ENCODE results near the gene ADAMTS10.
A peak's percentile ranks its signal among the peaks of the same experiment; 100 is the strongest.
"Not testable (repeated sequence)": the region's sequence is repeated elsewhere in the genome, so short reads cannot be mapped to it uniquely, and the experiment has no call there.

The ADAMTS10 gene

GRCh38 chr19:8622886-8623285 is 12.4 kb upstream of the ADAMTS10 start:
- DNase-seq = not testable (repeated sequence)

DNA sequence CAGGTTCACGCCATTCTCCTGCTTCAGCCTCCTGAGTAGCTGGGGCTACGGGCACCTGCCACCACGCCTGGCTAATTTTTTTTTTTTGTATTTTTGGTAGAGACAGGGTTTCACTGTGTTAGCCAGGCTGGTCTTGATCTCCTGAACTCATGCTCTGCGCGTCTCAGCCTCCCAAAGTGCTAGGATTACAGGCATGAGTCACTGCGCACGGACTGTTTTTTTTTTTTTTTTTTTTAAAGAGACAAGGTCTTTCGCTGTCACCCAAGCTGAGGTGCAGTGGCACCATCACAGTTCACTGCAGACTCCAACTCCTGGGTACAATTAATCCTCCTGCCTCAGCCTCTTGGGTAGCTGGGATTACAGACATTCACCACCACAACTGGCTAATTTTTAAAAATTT is 8.2 kb upstream of the ADAMTS10 start:
- DNase-seq = no peak

- no peak for DNase-seq
Observed at GRCh38 chr19:8617984-8618383, 7.5 kb upstream of the ADAMTS10 start.

DNA sequence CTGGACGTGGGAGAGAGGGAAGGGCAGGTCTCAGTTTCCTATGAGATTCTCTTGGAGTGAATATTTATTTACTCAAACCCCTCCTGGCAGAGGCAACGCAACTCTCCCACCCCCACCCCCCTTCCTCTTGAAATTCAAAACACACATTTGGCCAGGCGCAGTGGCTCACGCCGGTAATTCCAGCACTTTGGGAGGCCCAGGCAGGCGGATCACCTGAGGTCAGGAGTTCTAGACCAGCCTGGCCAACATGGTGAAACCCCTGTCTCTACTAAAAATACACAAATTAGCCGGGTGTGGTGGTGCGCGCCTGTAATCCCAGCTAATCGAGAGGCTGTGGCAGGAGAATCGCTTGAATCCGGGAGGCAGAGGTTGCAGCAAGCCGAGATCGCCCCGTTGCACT is 6.8 kb upstream of the ADAMTS10 start:
- not testable (repeated sequence) for DNase-seq

DNA sequence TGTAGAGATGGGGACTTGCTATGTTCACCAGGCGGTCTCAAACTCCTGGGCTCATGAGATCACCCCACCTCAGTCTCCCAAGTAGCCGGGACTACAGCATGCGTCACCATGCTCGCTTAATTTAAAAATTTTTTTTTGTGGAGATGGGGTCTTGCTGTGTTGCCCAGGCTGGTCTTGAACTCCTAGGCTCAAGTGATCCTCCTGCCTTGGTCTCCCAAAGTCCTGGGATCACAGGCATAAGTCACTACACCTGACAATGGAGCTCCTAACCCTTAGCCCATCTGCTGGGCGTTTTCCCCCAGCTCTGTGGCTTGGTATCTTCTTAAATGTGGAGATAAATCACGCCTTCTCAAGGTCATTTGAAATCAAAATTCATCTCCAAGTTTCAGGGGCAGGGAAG is 6.3 kb upstream of the ADAMTS10 start:
- no peak for DNase-seq

GRCh38 chr19:8615813-8616596 is 5.5 kb upstream of the ADAMTS10 start:
- peak; percentile 35 to 55 for DNase-seq

- DNase-seq = no peak
Observed at GRCh38 chr19:8615024-8615423, 4.5 kb upstream of the ADAMTS10 start.

DNA sequence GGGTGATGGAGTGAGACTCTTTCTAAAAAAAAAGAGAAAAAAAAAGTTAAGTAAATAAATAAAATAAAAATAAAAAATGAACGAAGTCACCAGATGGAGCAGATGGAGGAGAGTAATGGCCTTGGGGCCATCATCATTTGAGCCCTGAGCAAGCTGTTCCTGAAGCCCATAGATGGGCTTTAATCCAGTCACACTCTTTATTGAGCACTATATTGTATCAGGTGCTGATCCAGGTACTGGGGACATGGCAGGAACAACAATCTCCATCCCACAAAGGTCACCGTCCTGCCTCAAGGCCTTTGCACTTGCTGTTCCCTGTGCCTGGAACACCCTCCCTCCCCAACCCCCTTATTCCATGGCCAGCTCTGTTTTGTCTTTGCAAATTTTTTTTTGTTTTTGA is 3.9 kb upstream of the ADAMTS10 start:
- DNase-seq = no peak

DNA sequence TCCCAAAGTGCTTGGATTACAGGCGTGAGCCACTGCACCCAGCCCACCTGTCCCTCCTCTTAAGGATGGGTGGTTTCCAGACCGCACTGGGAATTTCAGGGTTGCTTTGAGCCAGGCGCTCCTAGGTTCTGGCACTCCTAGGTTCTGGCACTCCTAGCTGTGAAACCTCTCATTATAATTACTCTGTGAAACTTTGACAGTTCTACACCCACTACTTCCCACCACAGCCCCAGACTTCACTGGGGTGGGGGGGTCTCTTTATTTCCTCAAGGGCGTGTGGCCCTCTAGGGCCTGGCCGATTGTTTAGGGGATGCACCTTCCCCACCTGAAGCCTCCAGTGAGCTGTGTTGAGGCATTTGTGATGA is 2.3 kb upstream of the ADAMTS10 start:
- DNase-seq = no peak

GRCh38 chr19:8611877-8612806 is 1.6 kb upstream of the ADAMTS10 start:
- no peak for DNase-seq

- no peak for DNase-seq
Observed at GRCh38 chr19:8611391-8611876, 919 bp upstream of the ADAMTS10 start.

DNA sequence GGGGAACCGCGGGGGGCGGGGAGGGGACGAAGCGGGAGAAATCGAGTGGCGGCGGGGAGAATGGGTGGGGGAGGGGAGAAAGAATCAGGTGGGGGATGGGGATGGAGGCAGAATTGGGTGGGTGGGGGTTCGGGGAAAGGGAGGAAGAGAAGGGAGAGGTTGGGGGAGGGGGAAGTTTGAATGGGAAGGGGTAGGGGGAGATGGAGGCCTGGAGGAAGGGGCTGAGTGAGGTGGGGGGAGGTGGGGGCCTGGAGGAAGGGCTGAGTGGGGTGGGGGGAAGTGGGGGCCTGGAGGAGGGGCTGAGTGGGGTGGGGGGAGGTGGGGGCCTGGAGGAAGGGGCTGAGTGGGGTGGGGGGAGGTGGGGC is 403 bp upstream of the ADAMTS10 start:
- no peak for DNase-seq

DNA sequence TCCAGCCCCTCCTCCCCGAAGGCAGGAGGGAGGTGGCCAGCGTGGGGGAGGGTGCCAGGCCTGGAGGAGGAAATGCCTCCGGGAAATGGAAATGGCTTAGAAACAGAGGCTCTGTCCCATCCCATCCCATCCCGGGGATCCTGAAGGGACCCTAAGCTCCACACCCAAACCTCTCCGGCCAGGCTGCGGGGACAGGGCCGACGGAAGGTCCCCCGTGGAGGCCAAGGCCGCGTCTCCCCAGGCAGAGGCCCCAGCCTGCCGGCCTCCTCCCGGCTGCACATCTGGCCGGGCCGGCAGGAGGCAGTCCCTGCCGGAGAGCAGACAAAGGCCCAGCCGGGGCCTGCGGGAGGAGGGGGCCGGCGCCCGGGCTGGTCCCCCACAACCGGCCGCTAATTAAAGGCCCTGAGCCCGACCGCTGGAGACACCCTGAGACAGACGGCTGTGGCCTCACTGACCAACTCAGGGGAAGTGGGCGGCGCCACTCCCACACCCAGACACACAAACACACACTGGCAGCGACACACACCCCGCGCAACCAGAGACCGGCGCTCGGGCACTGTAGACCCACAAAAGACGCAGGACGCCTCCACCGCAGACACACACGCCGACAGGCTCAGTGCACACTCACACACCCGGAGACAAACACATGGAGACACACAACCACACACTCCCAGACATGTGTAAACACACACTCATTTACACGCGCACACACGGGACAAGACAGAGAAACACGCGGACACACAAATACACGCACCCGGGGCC is 1.1 kb downstream of the ADAMTS10 start:
- DNase-seq = peak in 1 of 2 donors; percentile 6

- DNase-seq = no peak
Observed at GRCh38 chr19:8608941-8609278, 1.6 kb downstream of the ADAMTS10 start.

DNA sequence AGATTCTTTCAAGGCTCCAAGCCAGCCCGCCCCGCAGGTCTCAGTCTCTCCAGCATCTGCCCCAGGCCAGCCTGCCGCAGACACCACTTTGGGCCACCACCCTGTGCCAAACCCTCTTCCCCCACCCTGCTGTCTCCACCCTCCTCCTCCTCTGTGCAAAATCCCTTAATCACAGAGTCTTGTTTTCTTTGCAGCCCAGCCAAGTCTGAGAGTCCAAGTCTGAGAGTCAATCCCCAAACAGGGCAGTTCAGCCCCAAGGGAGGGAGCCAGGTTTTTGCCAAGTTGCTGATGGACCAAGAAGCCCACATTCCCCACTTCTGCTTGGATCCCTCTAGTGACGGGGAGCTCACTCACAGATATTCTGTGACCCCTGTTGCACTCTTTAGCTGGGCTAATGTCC is 3.1 kb downstream of the ADAMTS10 start:
- DNase-seq = no peak

DNA sequence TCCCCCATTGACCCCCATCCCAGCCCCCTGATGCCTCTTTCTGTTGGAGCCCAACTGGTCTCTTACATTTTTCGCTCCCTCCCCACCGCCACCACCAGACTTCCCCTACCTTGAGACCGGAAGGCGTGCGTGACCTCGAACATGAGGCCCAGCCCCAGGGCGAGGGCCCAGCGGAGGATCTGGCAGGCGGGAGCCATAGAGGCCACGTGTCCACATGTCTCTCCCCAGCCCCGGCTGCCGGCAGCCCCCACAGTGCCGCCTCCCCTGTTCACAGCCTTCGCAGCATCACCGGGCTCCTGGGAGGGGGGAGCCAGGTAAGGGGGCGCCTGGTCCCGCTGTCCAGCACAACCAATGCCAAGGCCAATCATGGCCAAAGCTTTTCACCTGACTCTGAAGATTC is 5.0 kb downstream of the ADAMTS10 start:
- no peak for DNase-seq

DNA sequence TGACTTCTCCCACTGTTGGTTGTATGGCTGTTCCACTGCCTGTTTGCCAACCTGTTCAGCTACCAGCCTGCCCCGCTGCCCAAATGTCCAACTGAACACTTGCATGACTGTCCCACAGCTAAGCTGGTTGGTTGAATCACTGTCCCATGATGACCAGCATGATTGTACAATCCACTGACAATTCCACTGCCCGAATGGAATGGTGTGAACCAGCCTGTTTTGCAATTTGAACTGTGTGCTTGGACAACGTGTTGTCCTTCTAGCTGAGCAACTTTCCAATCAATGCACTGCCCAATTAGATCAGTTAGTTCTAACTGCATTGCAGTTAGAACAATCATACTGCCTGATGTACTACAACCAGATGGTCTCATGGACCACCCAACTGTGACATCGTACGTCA is 8.7 kb downstream of the ADAMTS10 start:
- no peak for DNase-seq

DNA sequence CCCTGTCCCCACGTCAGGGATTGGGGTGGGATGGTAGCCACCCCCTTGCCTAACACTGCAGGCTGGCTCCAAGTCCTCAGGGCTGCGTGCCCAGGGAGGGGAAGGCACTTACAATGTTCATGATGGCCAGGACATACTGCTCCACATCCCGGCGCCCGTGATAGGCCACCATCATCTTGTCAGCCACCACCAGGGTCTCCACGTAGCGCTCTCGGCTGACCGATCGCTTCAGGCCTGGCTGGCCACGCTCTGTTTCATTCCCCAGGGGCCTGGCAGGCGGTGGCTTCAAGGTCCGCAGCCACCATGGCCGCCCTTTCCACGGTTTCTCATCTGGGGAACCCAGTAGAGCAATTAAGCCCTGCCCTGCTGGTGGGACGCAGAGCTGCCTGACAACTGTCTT is 9.7 kb downstream of the ADAMTS10 start:
- DNase-seq = no peak

DNA sequence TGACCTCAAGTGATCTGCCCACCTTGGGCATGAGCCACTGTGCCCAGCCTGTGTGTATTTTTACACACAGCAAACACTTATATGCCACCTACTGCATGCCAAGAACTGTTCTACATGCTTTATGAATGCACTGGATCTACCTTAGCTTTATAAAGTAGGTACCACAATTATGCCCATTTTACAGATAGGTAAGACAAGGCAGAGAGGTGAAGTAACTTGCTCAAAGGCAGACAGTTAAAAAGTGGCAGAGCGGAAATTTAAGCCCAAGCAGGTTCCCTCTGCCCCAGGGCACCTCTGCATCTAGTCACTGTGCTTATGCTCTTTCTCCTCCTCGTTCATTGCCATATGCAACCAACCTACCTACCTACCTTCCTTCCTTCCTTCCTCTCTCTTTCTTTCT is 10.5 kb downstream of the ADAMTS10 start:
- no peak for DNase-seq

DNA sequence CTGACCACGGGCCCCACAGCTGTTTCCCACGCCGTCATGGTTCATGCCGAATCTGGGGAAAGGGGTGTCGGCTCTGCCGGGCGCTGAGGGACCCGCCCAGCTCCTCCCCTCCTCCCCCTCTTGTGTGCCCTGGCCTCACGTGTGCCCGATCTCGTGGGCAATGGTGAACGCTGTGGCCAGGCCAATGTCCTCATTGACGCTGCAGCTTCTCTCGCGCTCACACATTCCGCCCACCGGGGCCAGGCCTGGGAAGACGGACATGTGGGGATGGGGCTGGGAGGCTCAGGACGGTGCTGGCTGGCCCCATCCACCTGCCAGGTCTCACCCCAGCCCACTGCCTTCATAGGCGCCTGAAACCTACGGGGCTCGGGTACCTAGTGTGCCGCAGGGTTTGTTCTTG is 14.3 kb downstream of the ADAMTS10 start:
- no peak for DNase-seq

DNA sequence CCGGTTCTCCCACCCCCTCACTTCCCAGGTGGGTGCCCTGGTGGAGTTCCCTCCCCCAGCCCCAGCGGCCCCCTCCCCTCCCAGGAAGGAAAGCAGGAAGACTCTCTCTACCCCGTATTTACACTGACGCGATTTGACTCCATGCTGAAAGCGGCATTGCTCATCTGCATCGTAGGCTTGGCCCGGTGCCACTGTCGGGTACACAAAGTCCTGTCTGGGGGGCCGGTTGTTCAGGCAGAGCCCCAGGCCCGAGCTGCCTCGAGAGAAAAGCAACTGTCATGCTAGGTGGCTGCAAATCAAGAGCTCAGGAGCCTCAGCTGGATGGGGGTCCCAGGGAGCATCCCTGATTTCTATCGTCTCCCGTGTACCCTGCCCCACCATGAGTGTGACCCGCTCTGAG is 14.9 kb downstream of the ADAMTS10 start:
- no peak for DNase-seq

DNA sequence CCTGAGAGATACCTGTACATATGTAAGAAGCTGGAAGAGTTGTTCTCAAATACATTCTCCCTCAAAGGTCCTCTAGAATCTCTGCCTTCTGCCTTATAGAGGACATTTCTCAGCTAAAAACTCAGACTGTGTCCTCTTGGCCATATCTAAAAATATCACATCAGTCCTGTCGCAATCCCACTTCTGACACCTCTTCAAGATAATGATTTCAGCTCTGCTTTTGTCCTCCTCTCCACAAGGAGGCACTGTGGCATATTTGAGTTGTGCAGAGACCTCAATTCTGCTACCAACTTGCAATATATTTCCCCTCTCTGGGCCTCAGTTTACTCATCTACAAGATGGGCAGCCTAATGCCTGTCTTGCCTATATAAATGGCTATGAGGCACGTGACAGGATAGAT is 16.6 kb downstream of the ADAMTS10 start:
- no peak for DNase-seq

DNA sequence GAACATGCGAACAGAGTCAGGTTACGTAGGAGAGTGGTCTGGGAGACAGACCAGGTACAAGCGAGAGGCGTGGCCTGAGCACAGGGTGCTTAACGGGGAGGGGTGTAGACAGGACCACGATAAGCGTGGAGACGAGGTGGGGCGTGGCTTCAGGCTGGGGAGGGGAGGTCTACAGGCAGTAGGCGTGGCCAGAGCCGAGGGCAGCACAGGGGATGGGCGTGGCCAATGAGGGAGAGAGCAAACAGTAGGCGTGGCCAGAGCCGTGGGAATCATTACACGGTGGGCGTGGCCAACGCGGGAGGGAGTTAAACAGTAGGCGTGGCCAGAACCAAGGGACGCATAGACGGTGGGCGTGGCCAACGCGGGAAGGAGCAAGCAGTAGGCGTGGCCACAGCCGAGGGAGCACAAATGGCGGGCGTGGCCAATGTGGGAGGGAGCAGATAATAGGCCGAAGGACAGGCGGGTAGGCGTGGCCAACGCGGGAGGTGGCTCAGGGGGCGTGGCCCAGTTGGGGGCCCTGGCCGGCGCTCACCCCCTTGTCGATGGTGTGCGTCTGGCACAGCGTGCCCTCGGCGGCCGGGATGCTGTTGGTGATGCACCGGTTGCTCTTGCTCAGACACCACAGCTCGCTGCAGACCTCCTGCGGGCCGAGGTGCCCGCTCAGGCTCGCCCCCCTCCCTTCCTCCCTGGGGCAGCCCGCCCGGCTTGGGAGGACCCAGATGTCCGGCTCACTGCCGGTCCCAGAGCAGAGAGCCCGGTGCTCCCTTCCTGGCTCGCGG is 18.1 kb downstream of the ADAMTS10 start:
- DNase-seq = peak; percentile 96 to 97
